Stimulated activated naive CD4-positive, alpha-beta T cell (primary cell): ENCODE data around the gene SDF2L1.
"Not testable (repeated sequence)": the region's sequence is repeated elsewhere in the genome, so short reads cannot be mapped to it uniquely, and the experiment has no call there.

ENCODE experiments used
- DNase-seq, 6 experiments: peaks; one replicate each; lab custom pipeline; 2025; lab: John Stamatoyannopoulos, UW

The SDF2L1 gene

GRCh38 chr22:21686634-21687393, 44.7 kb downstream of the SDF2L1 start:
- no peak for DNase-seq

- DNase-seq: no peak
These were observed 45.7 kb downstream of the SDF2L1 start for GRCh38 chr22:21687685-21688259.

GRCh38 chr22:21688341-21688705, 46.2 kb downstream of the SDF2L1 start:
- no peak for DNase-seq

- DNase-seq: no peak
These were observed 46.7 kb downstream of the SDF2L1 start for GRCh38 chr22:21688706-21689381.

GRCh38 chr22:21690401-21690801, 48.3 kb downstream of the SDF2L1 start:
- DNase-seq: no peak

- no peak for DNase-seq
These were observed 49.7 kb downstream of the SDF2L1 start for GRCh38 chr22:21691816-21692215.

GRCh38 chr22:21692856-21693255, 50.8 kb downstream of the SDF2L1 start:
- DNase-seq: not testable (repeated sequence)

GRCh38 chr22:21693333-21693998, 51.4 kb downstream of the SDF2L1 start:
- DNase-seq: no peak
